GM19467 (cell line): ENCODE results near the gene MPC1.
"Not testable (repeated sequence)": the region's sequence is repeated elsewhere in the genome, so short reads cannot be mapped to it uniquely, and the experiment has no call there.

Experiments used
- ATAC-seq: cut with Tn5 transposase; IDR thresholded peaks from one replicate; pipeline ENCODE4 v1.9.1; 2021; ENCODE audit warnings: mild to moderate bottlenecking, moderate library complexity; ENCODE audit not compliant: unreplicated experiment

The MPC1 gene

GRCh38 chr6:166382500-166382932, 224 bp downstream of the MPC1 start:
- ATAC-seq: peak; percentile 3

- peak; percentile 48 for ATAC-seq
Measured at GRCh38 chr6:166381733-166382499, 824 bp downstream of the MPC1 start.

GRCh38 chr6:166381381-166381732, 1.4 kb downstream of the MPC1 start:
- ATAC-seq: no peak

- ATAC-seq: no peak
Measured at GRCh38 chr6:166379800-166380199, 2.9 kb downstream of the MPC1 start.

- no peak for ATAC-seq
Measured at GRCh38 chr6:166379103-166379586, 3.6 kb downstream of the MPC1 start.

GRCh38 chr6:166377721-166378120, 5.0 kb downstream of the MPC1 start:
- no peak for ATAC-seq

- ATAC-seq: no peak
Measured at GRCh38 chr6:166375013-166375412, 7.7 kb downstream of the MPC1 start.

GRCh38 chr6:166370489-166370888, 12.3 kb downstream of the MPC1 start:
- no peak for ATAC-seq

GRCh38 chr6:166369782-166370181, 13.0 kb downstream of the MPC1 start:
- no peak for ATAC-seq

- ATAC-seq: no peak
Measured at GRCh38 chr6:166366921-166367320, 15.8 kb downstream of the MPC1 start.

GRCh38 chr6:166365806-166366205, 16.9 kb downstream of the MPC1 start:
- ATAC-seq: no peak

- ATAC-seq: no peak
Measured at GRCh38 chr6:166365221-166365620, 17.5 kb downstream of the MPC1 start.

- no peak for ATAC-seq
Measured at GRCh38 chr6:166364456-166364855, 18.3 kb downstream of the MPC1 start.

GRCh38 chr6:166362427-166362826, 20.3 kb downstream of the MPC1 start:
- ATAC-seq: not testable (repeated sequence)

GRCh38 chr6:166361077-166361429, 21.7 kb downstream of the MPC1 start:
- no peak for ATAC-seq

GRCh38 chr6:166360243-166361076, 22.3 kb downstream of the MPC1 start:
- no peak for ATAC-seq

- no peak for ATAC-seq
Measured at GRCh38 chr6:166355552-166355951, 27.2 kb downstream of the MPC1 start.

- ATAC-seq: no peak
Measured at GRCh38 chr6:166354965-166355364, 27.8 kb downstream of the MPC1 start.

- no peak for ATAC-seq
Measured at GRCh38 chr6:166354143-166354542, 28.6 kb downstream of the MPC1 start.

GRCh38 chr6:166353507-166353906, 29.2 kb downstream of the MPC1 start:
- no peak for ATAC-seq

GRCh38 chr6:166352923-166353322, 29.8 kb downstream of the MPC1 start:
- no peak for ATAC-seq

GRCh38 chr6:166351715-166352285, 30.9 kb downstream of the MPC1 start:
- ATAC-seq: peak; percentile 95
